ENCODE results near the gene ABHD14A. TPM values are rescaled to one million over a fixed set of nuclear protein-coding genes. Genes with fewer than 3 reads are reported as not detected.

Gene ABHD14A
- total and polyA plus RNA-seq, 2 of the 13 experiments (the other 11 are each of a cell fraction or from before 2014, with no cell fraction given), result 29.5 to 46.9 TPM

GRCh38 chr3:51968170-51968775 is 6.6 kb upstream of the ABHD14A start (continued):
- TF ChIP-seq ZBTB3 (CRISPR knock-in tag; IDR thresholded peaks at IDR 0.05; ENCODE audit: borderline replicate concordance, low read depth) (0 out of 2 replicates have a peak, but pooled peaks have one; percentile 36), ZFY (CRISPR knock-in tag; IDR thresholded peaks at IDR 0.05) (no peak), ZSCAN21 (CRISPR knock-in tag; IDR thresholded peaks at IDR 0.05; ENCODE audit: borderline replicate concordance) (no peak; the same call in 1 of the 2 replicates), MYPOP (CRISPR knock-in tag; IDR thresholded peaks at IDR 0.05) (0 out of 2 replicates have a peak, but pooled peaks have one; percentile 15), NR2F2 (IDR thresholded peaks at IDR 0.05; ENCODE audit: borderline replicate concordance, low read depth) (0 out of 2 replicates have a peak, but pooled peaks have one; percentile 21), MYC (CRISPR knock-in tag; IDR thresholded peaks at IDR 0.05; ENCODE audit: borderline replicate concordance) (peak; percentile 6; the same call in 1 of the 2 replicates), TARDBP (CRISPR knock-in tag; IDR thresholded peaks at IDR 0.05) (no peak), ZNF556 (CRISPR knock-in tag; IDR thresholded peaks at IDR 0.05; ENCODE audit: borderline replicate concordance) (no peak), CBX1 (IDR thresholded peaks at IDR 0.05; ENCODE audit: low read depth) (no peak), ZBTB1 (CRISPR knock-in tag; IDR thresholded peaks at IDR 0.05; ENCODE audit: borderline replicate concordance) (no peak), NFYC (CRISPR knock-in tag; IDR thresholded peaks at IDR 0.05) (no peak), NAIF1 (CRISPR knock-in tag; IDR thresholded peaks at IDR 0.05; ENCODE audit: borderline replicate concordance) (no peak), EED (CRISPR knock-in tag; IDR thresholded peaks at IDR 0.05) (no peak), ZNF543 (CRISPR knock-in tag; IDR thresholded peaks at IDR 0.05) (no peak), ZNF687 (CRISPR knock-in tag; IDR thresholded peaks at IDR 0.05) (0 out of 2 replicates have a peak, but pooled peaks have one; percentile 36), POLR2AphosphoS5 (IDR thresholded peaks at IDR 0.05; ENCODE audit: low read depth, low read length) (peak; percentile 57)
- TF ChIP-seq, protein P1, sequence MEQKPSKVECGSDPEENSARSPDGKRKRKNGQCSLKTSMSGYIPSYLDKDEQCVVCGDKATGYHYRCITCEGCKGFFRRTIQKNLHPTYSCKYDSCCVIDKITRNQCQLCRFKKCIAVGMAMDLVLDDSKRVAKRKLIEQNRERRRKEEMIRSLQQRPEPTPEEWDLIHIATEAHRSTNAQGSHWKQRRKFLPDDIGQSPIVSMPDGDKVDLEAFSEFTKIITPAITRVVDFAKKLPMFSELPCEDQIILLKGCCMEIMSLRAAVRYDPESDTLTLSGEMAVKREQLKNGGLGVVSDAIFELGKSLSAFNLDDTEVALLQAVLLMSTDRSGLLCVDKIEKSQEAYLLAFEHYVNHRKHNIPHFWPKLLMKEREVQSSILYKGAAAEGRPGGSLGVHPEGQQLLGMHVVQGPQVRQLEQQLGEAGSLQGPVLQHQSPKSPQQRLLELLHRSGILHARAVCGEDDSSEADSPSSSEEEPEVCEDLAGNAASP (CRISPR knock-in tag; IDR thresholded peaks at IDR 0.05; ENCODE audit: borderline replicate concordance), result no peak
- TF ChIP-seq, protein P2, sequence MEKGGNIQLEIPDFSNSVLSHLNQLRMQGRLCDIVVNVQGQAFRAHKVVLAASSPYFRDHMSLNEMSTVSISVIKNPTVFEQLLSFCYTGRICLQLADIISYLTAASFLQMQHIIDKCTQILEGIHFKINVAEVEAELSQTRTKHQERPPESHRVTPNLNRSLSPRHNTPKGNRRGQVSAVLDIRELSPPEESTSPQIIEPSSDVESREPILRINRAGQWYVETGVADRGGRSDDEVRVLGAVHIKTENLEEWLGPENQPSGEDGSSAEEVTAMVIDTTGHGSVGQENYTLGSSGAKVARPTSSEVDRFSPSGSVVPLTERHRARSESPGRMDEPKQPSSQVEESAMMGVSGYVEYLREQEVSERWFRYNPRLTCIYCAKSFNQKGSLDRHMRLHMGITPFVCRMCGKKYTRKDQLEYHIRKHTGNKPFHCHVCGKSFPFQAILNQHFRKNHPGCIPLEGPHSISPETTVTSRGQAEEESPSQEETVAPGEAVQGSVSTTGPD (CRISPR knock-in tag; IDR thresholded peaks at IDR 0.05), result no peak
- TF ChIP-seq, protein P3, sequence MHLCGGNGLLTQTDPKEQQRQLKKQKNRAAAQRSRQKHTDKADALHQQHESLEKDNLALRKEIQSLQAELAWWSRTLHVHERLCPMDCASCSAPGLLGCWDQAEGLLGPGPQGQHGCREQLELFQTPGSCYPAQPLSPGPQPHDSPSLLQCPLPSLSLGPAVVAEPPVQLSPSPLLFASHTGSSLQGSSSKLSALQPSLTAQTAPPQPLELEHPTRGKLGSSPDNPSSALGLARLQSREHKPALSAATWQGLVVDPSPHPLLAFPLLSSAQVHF (CRISPR knock-in tag; IDR thresholded peaks at IDR 0.05), result no peak
- TF ChIP-seq, protein P4, sequence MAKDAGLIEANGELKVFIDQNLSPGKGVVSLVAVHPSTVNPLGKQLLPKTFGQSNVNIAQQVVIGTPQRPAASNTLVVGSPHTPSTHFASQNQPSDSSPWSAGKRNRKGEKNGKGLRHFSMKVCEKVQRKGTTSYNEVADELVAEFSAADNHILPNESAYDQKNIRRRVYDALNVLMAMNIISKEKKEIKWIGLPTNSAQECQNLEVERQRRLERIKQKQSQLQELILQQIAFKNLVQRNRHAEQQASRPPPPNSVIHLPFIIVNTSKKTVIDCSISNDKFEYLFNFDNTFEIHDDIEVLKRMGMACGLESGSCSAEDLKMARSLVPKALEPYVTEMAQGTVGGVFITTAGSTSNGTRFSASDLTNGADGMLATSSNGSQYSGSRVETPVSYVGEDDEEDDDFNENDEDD (CRISPR knock-in tag; IDR thresholded peaks at IDR 0.05; ENCODE audit: borderline replicate concordance), result no peak

Measured in HepG2 (cell line).